Skeletal muscle tissue (tissue), 5 donors: Measurements from ENCODE around the gene DENND10. TPM values are rescaled to one million over a fixed set of nuclear protein-coding genes. Genes with fewer than 3 reads are reported as not detected.
"Not testable (repeated sequence)": the region's sequence is repeated elsewhere in the genome, so short reads cannot be mapped to it uniquely, and the experiment has no call there.

ENCODE experiments used
- H3K27ac ChIP-seq: one replicate; pipeline ENCODE4 v1.7.0; 2013; ENCODE audit warnings: mild to moderate bottlenecking, low read depth, low read length, inconsistent platforms
- H3K27me3 ChIP-seq, 3 donors: one replicate each; pipeline ENCODE4 v1.7.0; 2013; ENCODE audit warnings: low read length in 3 of 3; ENCODE audit not compliant: control insufficient read depth in 3 of 3, insufficient read depth in 3 of 3
- H3K36me3 ChIP-seq, 3 donors: one replicate each; pipeline ENCODE4 v1.7.0; 2013; ENCODE audit warnings: low read length in 3 of 3; ENCODE audit not compliant: control insufficient read depth in 3 of 3, insufficient read depth in 3 of 3
- H3K4me1 ChIP-seq, 3 donors: one replicate each; pipeline ENCODE4 v1.7.0; 2013; ENCODE audit warnings: low read length in 3 of 3, mild to moderate bottlenecking in 3 of 3; ENCODE audit not compliant: control insufficient read depth in 3 of 3, insufficient read depth in 3 of 3
- H3K4me3 ChIP-seq, 3 donors: one replicate each; pipeline ENCODE4 v1.7.0; 2013; ENCODE audit warnings: low read length in 3 of 3
- H3K9ac ChIP-seq, 3 donors: one replicate each; pipeline ENCODE4 v1.7.0; 2013; ENCODE audit warnings: low read length in 3 of 3, mild to moderate bottlenecking in 3 of 3, moderate library complexity in 2 of 3, low read depth in 1 of 3
- H3K9me3 ChIP-seq, 3 donors: one replicate each; pipeline ENCODE4 v1.7.0; 2013; ENCODE audit warnings: low read length in 3 of 3; ENCODE audit not compliant: control insufficient read depth in 3 of 3
- small RNA-seq: library from RNA; depleted of rRNA; stranded (forward); fragments of <200 nt; gene quantifications from one replicate; pipeline ENCODE3, GENCODE V24; 2014
- total RNA-seq: library from RNA; depleted of rRNA; stranded (reverse); fragments of >200 nt; gene quantifications from one replicate; pipeline ENCODE4 v1.2.3, GENCODE V29; 2014
- donor health status: Osteomylitis.

DENND10 gene
- total RNA-seq, 1 donor from 2014 or later, result 14.6 TPM

DNA sequence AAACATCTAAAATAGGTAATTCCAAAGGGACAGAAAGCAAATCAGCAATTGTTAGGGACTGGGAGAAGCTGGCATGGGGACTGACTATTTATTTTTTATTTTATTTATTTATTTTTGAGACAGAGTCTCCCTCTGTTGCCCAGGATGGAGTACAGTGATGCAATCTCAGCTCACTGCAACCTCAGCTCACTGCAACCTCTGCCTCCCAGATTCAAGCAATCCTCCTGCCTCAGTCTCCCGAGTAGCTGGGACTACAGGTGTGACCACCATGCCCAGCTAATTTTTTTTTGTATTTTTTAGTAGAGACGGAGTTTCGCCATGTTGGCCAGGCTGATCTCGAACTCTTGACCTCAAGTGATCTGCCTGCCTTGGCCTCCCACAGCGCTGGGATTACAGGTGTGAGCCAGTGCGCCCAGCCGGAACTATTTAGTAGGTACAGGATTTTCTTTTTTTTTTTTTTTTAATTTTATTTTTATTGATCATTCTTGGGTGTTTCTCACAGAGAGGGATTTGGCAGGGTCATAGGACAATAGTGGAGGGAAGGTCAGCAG, 77.0 kb downstream of the DENND10 start:
- H3K27me3 ChIP-seq, H3K36me3 ChIP-seq, H3K4me3 ChIP-seq, H3K27ac ChIP-seq, H3K9ac ChIP-seq, H3K9me3 ChIP-seq: not testable (repeated sequence)
- peaks cover 20 to 23% (median 22%) of the 10 kb centered on the region in 3 donors for H3K4me1 ChIP-seq

DNA sequence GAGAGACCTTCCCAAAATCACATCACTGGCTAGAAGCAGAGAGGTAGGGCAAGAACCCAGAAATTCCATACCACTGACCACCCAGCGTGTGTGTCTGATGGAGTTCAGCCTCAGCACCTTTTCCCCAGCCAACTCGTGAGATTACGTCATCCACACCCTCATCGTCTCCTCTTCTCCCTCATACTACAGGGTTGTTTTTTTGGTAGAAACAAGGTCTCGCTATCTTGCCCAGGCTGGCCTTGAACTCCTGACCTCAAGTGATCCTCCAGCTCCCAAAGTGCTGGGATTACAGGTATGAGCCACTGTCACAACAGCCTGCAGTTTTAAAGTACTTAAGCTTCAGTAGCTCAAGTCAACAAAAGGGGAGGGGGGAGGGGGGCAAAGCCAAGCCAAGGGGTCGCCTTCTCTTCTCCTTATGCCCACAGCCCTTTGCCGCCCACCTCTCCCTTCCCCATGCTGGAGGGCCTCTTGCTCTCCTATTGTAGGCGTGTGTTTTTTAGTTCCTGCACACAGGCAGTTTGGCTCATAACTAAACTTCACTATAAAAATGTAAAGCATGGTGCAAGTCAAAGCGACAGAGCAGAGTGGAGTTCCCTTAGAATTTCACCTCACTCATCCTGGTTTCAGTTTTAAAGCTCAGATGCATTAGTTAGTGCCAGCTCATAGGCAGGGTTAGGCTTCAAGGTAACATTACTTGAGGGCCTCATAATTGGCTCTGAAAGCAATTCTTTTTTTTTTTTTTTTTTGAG, 79.9 kb downstream of the DENND10 start:
- Histone ChIP-seq H3K9ac (no peak overlapping the region), H3K27me3 (no peaks in the 10 kb centered on the region), H3K27ac (no peak overlapping the region), H3K4me1 (peaks cover 0 to 4% (median 3%) of the 10 kb centered on the region in 3 donors), H3K4me3 (no peak overlapping the region), H3K9me3 (no peaks in the 10 kb centered on the region), H3K36me3 (no peaks in the 10 kb centered on the region)

Small RNA genes within 50 kb of the gene (small RNA-seq; reads per million reads assigned to genes)
- gene AL355598.1, result not detected
- gene RF00413, result not detected
- gene SNORA19, result not detected

Other genes starting within 250 kb of the DENND10 start
- gene NANOS1, start 74.4 kb upstream of the DENND10 start, total RNA-seq, result 2.6 TPM
- 59.5 TPM for gene EIF3A, start 23.3 kb upstream of the DENND10 start, total RNA-seq
- 19.3 TPM for gene SFXN4, start 61.6 kb downstream of the DENND10 start, total RNA-seq
- gene PRDX3, start 74.7 kb downstream of the DENND10 start, total RNA-seq, result 89.2 TPM
- 12.5 TPM for gene GRK5, start 103.5 kb downstream of the DENND10 start, total RNA-seq